HG03571 (cell line): ENCODE results near the gene PLA1A.
"Not testable (repeated sequence)": the region's sequence is repeated elsewhere in the genome, so short reads cannot be mapped to it uniquely, and the experiment has no call there.

Experiments used
- ATAC-seq: cut with Tn5 transposase; IDR thresholded peaks from one replicate; pipeline ENCODE4 v1.9.1; 2021; ENCODE audit not compliant: unreplicated experiment

Gene PLA1A, protein sequence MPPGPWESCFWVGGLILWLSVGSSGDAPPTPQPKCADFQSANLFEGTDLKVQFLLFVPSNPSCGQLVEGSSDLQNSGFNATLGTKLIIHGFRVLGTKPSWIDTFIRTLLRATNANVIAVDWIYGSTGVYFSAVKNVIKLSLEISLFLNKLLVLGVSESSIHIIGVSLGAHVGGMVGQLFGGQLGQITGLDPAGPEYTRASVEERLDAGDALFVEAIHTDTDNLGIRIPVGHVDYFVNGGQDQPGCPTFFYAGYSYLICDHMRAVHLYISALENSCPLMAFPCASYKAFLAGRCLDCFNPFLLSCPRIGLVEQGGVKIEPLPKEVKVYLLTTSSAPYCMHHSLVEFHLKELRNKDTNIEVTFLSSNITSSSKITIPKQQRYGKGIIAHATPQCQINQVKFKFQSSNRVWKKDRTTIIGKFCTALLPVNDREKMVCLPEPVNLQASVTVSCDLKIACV

DNA sequence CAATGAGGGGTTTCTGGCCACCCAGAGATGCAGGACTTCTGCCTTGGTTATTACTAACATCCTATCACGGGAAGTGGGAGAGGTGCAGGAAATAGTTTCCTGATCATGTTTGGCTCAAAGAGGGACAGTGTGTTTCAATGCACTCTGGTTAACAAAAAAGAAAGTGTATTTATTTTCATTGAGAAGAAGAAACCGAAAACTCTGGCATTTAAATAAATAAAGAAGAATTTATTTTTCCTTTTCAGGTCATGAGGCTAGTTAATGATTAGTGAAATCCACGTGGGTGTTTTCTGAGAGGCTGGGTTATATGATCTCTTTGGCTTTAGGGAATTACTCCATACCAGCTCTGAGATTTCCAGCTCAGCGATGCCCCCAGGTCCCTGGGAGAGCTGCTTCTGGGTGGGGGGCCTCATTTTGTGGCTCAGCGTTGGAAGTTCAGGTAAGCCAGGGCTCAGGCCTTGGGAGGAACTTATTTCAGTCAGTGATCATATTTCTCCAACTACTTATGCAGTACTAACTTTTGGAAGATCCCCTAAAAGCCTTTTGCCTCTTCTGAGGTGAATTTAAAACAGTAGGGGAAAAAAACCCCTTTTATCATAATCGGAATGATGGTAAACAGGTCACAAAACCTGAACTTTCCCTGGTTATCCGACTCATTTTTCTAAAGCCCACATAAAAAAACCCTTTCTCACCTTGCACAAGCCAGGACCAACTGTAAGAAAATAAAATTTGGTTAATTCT lies at the start of gene PLA1A:
Gene PLA1A (plus strand): TSS at position 338 of the 741 bp plus-strand sequence. CDS start 29 bp downstream, at position 367.
- ATAC-seq, result no peak

DNA sequence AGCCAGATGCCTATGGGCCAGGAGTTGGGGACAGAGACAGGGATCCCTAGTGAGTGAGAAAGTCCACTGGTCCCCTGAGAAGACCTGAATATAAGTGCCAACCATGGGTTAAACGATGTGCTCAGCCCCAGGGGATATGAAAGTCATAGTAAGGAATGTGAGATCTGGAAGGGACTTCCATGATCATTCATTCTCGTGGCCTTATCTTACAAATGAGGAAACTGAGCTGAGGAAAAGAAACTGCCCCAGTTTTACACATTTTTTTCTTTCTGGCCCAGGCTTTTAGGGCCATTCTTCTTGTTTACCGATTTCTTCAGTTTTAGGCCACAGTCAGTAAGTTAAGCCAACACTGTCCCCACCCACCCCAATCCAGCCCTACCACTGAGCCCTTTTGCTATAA lies 49.3 kb upstream of the PLA1A start:
- ATAC-seq, result no peak

DNA sequence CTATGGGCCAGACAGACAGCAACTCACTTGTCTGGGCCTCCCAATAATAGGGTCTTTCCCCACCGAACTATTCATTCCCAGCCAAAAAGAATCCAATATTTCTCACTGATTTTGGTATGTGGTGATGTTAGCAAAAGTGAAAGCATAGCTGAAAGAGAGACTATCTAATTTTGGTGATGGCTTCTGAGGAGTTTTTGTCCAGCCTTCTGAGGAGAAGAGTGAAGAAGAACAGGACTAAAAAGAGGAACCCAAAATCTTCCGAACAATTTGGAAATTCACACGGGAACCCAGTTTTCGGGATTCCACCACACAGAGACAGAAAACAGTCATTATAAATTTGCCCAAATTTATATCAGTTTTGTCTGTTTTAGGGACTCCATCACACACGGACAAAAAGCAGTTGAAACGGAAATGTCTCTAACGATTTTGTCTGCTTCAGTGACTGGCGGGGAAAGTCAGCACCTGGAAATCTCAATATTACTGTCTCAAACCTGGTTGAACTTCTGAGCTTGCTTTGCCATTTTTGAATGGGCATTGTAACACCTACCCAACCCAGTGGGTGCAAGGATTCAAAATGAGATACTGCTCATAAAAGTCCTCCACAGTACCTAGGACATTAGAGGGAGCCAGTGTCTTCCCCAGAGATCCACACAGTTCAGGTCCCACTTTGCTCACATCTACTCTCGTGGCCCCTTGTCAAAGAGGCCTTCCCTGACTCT lies 47.3 kb upstream of the PLA1A start:
- ATAC-seq, result no peak

DNA sequence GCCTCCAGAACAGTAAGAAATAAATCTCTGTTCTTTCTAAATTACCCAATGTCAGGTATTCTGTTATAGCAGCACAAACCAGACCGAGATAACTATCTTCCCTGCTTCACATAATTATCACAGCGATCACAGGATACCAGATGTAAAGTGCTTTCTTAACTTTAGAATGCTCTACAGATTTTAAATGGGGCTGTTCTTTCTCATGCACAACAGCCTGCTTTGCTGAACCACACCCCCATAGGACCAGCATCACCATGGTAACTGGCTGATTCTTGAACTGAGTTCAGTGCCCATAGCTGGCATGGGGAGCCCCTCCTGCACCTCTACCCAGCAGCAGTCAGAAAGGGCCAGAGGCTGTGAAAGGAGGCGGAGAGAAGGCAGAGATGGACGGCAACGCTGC lies 46.1 kb upstream of the PLA1A start:
- ATAC-seq, result no peak

DNA sequence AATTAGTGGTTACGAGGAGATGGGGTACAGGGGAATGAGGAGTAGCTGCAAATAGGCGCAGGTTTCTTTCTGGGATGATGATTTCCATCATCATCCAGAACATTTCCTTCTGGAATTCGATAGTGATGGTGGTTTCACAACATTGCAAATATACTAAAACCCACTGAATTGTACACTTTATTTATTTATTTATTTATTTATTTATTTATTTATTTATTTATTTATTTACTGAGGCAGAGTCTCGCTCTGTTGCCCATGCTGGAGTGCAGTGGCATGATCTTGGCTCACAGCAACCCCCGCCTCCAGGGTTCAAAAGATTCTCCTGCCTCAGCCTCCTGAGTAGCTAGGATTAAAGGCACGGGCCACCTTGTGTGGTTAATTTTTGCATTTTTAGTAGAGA lies 44.8 kb upstream of the PLA1A start:
- not testable (repeated sequence) for ATAC-seq

DNA sequence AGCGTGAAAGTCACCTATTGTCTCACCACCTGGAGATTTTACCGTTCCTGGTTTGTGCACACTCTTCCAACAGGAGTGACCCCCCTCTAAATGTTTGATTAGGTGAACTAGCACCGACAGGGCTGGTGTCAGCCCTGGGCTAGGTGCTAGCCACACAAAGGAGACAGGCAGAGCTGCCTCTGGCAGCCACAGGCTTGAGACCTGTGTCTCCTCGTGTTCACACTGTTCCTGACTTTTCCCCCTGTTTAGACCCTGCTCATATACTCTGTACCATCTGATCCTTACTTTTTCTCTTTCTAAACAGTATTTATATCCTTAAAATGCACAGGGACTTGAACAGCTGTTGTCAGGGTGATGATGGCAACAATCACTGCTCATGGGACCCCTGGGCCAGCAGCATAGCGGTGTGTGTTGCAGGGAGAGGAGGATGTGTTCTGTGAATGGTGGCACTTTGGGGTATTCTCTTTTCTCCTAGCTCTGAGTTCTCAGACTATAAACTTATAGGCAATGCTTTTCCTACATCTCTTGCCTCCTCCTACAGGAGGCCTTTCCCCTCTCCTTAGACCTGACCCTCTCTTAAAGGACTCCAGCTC lies 43.8 kb upstream of the PLA1A start:
- no peak for ATAC-seq

DNA sequence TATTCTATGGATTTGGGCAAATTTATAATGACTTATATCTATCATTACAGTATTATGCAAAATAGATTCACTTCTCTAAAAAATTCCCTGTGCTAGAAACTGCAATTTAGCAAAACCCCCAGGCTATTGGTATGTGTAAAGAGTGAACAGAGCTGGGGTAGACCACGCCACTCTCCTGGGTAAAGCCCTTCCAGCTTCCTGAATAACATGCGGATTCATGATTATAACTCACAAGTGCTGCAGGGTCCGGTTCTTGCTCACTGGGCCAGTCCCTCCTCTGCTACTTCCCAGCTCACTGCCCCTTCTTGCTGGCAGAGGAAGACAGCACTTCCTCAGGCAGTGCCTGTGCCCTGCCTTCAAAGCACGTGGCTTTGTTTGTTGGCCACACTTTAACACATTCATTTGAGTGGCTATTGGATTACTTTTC lies 42.4 kb upstream of the PLA1A start:
- ATAC-seq, result no peak

DNA sequence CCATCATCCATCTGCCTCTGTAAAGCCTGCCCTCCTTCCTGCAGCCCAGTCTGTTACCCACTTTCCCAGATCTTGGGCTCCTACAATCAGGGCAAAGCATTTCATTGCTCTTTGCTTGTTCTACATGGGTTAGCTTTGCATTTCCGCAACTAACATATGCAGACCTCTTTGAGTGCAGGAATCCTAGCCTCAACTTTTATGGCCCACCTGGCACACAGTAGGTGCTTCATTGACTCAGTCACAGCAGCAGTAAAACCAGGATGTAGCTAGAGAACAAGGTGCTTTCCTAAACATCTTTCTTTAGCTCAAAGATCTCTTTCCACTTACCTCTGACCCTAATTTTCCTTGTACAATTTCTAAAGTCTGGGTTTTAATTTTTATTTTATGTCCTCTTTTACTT lies 41.8 kb upstream of the PLA1A start:
- ATAC-seq, result no peak

DNA sequence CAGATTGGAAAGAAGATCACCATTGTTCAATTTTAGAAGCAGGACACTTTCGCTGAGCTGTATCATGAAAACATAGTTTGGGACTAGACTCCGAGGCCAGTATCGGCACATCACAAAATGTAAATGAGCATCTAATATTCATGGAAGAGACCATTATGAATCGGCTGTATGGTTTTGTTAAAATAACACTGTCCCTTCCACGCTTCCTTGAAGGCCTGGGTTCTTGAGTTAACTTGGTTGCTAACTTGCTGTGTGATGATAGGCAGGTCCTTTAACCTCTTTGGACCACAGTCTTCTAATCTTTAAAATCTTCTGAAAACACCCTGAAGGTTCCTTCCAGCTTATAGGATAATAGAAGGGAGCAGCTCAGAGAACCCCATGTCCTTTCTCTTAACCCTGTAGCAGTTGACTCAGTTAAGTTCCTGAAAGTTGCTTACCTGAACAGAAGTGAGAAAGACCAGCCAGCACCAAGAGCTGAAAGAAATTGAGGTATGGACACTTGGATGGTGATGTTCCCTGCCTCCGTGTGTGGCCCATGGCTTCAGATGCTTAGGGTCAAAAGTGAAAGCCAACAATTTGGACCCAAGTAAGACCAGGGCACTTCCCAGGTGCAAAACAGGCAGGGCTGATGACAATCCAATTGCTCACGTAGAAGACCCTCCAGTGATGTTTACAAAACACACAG lies 40.4 kb upstream of the PLA1A start:
- ATAC-seq, result no peak

DNA sequence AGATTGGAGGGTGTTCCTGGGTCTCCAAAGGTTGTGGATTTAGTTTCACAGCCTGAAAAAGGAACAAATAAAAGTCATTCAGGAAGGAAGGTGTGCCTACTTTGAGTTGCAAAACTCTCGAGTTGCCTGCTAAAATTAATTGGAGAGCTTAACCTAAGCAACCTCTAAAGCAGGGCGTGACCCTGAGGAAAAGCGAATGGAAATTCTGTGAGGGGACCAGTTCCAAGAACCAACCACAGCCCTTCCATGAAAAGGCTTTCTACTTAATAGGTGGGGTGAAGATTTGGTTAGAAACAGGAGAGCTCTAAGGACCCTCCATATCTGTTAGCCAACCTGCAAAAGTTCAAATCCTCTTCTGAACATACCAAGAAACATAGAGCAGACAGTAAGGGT lies 39.8 kb upstream of the PLA1A start:
- ATAC-seq, result no peak

DNA sequence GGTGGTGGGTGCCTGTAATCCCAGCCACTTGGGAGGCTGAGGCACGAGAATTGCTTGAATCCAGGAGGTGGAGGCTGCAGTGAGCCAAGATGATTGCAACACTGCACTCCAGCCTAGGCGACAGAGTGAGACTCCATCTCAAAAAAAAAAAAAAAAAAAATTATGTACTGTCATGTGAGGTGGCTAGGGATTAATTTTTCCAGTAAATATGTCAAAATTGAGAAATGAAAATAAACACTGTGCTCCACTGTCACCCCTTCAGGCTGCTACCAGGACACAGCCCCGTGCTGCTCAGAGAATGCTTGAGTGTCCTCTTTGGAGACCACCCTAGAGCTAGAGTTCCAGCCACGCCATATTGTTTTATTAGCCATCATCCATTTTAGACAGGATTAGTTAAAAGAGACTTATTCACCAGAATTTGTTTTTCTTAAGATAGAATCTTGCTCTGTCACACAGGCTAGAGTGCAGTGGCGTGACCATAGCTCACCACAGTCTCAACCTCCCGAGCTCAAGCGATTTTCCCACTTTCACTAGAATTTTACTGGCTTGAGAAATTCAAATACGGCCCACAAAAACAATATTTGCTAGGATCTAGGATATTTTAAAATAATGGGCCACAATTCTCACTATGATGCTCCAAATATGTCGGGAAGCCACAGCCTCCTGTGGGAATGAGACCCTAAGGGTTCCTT lies 38.9 kb upstream of the PLA1A start:
- no peak for ATAC-seq

DNA sequence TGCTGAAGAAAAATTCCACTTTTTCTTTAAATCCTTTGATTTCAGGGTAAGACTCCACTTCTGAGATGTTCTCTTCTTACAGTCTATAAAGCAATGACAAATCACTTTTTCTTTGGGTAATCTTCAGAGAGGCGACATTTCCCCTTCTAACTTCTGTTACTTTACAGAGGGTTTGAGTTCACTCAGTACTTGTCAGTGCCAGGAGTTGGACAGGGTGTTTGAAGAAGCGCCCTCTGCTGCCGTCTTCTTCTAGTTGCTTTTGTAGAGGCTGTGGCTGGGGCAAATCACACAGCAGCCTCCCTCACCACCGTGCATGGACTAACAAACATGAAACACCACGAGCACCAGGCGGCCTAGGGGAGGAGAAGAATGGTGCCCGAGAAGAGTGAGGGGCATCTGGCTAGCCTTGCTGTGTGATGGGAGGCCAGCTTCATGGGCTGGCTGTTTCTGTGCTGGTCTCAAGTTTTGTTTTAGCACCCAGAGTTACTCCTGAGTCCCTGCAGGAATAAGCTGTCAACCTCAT lies 38.2 kb upstream of the PLA1A start, which contains the start of gene CD80:
Gene CD80 (minus strand): TSS at position 174 of the 523 bp plus-strand sequence. CDS start 1,886 bp downstream, outside the sequence.
- ATAC-seq, result peak; percentile 46

DNA sequence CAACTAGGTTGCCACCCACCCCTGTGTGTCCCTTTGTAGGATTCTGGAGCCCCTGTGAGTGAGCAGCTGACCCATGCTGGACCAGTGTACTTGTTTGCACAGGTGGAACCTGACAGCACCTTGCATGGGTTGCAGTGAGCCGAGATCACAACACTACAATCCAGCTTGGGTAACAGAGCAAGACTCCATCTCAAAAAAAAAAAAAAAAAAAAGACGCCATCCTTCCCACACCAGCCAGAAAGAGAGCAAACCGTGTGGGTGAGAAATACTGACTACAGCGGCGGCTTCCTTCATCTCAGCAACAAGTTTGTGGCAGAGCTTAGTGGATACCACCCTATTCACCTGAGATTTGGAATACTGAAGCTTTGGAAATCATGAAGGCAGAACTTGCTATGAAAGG lies 37.5 kb upstream of the PLA1A start:
- peak; percentile 2 for ATAC-seq

DNA sequence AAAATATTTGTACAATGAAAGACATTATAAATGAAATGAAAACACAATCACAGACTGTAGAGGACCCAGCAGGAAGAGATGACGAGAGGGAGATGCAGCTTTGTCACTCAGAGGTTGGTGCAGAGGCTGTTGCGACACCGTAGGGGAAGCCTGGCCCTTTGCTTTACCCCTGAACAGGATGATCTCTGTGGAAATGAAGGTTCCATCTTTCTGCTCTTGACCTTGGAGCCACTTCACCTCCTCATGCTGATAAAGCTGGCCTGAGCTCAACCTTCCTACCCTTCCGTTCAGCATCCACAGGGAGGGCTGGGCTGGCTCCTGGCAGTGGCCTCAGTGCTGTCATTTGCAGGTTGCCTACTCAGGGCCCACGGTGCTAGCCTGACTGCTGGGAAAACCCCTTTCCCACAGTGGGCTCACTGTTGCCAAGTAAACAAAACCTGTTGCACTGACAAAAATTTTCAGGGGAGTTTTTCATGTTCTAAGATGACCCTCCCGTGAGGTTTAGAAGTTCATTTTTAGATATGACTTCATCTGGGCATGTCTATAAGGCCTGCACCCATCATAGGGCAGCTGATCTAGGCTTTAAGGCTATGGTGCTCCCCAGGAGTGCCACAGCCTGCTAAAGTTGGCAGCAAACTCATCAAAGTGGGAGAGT lies 35.3 kb upstream of the PLA1A start:
- peak; percentile 77 for ATAC-seq

DNA sequence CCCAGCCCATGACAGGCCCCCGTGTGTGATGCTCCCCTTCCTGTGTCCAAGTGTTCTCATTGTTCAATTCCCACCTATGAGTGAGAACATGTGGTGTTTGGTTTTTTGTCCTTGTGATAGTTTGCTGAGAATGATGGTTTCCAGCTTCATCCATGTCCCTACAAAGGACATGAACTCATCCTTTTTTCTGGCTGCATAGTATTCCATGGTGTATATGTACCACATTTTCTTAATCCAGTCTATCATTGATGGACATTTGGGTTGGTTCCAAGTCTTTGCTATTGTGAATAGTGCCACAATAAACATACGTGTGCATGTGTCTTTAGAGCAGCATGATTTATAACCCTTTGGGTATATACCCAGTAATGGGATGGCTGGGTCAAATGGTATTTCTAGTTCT lies 34.4 kb upstream of the PLA1A start:
- ATAC-seq, result not testable (repeated sequence)

DNA sequence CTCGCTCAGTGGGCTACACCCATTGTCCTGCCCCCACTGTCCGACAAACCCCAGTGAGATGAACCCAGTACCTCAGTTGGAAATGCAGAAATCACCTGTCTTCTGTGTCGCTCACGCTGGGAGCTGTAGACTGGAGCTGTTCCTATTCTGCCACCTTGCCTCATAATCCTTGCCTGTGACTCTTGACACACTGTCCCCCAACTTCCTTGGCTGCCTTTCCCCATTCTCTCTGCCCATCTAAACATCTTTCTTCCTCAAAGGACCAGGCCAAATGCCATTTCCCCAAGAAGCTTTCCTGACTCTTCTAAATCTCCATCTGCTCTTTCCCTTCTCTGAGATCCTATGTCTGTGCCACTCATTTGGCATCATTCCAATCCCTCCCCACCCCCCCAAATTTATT lies 28.5 kb upstream of the PLA1A start:
- no peak for ATAC-seq

DNA sequence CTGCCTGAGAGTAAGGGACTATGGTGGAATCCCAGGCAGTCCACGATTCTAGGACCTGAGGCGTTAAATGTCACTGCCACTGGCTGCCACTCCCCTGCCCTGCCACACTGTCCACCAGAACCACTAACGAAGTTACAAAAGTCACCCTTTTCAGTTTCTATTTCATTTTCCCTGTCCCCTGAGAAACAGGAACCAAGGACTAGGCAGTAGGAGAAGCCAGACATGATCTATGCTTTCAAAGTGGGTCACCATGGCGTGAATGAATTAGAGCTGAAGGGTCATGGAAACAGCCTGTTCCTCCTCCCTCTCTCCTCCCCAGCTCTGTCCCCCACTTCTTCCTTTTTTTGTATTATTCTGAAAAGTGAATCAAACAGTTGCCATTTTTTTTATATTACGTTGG lies 27.5 kb upstream of the PLA1A start:
- ATAC-seq, result no peak

DNA sequence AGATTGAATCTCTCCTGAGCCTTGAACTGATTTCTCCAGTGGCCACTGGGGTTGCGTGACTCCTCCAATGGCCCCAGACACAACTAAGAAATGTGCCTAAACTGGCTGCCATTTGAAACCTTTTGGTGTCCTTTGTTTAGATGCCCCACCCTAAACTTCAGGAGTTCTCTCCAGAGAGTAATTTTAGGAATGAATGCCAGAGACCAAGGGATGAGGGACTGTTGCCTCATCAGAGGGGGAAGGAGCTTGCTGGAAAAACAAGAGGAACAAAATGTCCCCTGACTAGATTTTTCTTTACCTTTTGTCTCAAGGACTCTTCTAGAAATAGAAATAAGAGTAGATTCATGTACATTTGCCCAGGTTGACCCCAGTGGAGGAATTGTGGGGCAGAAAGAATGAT lies 26.5 kb upstream of the PLA1A start:
- ATAC-seq, result no peak

DNA sequence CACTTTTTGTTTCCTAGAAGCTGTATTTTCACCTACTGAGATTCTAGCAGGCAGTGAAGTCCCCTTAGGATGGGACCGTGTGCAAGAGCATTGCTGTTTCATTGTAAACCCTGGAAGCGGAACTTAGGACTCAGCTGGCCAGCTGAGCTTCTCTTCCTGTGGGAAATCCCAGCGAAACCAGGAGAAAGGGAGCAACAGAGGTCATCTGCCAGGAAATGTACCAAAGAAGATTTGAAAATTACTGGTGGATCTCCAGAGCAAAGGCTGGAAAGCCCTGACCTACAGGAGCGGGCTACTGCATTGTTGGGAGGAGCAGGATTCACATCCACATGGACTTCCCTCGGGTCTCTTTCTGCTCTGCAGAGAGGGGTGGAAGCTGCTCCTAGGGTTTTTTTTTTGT lies 26.0 kb upstream of the PLA1A start:
- no peak for ATAC-seq
